Keratinocyte (primary cell): ENCODE measurements around the gene PHAF1.

ENCODE experiments used
- CTCF ChIP-seq, 3 experiments: IDR thresholded peaks in 1 of 3; conservative IDR thresholded peaks in 1 of 3; optimal IDR thresholded peaks in 1 of 3; 2 replicates in 2 of 3; 3 replicates in 1 of 3; pipeline versions ENCODE3 to v1.5.1; 2011; ENCODE audit warnings: low read length in 3 of 3, mild to moderate bottlenecking in 3 of 3, moderate library complexity in 2 of 3, control low read depth in 1 of 3, inconsistent platforms in 1 of 3; ENCODE audit not compliant: insufficient read depth in 2 of 3; ENCODE audit errors: extremely low read depth in 1 of 3
- EZH2 ChIP-seq: IDR thresholded peaks from one replicate; pipeline ENCODE4 v1.6.1; 2012; ENCODE audit warnings: inconsistent platforms, mild to moderate bottlenecking, low read length, moderate library complexity

- no peak for TF ChIP-seq CTCF (optimal IDR thresholded peaks at IDR 0.05 in 1 of 3, IDR thresholded peaks at IDR 0.05 in 1 of 3, conservative IDR thresholded peaks at IDR 0.05 in 1 of 3; ENCODE audit: extremely low read depth in 1 of 3, insufficient read depth in 2 of 3, low read length in 3 of 3)
- TF ChIP-seq EZH2: no peak
Observed at GRCh38 chr16:67190041-67190440, 80.3 kb downstream of the PHAF1 start, which contains the start of gene EXOC3L1.
